BLaER1 (cell line): ENCODE results near the gene SELENOO.

Experiments used
- H3K27ac ChIP-seq: shearing (Covaris generic); formaldehyde crosslinking; 2 replicates; pipeline ENCODE4 v1.8.1; 2022
- H3K27me3 ChIP-seq: shearing (Covaris generic); formaldehyde crosslinking; 2 replicates; pipeline ENCODE4 v1.8.1; 2022
- H3K36me3 ChIP-seq: shearing (Covaris generic); formaldehyde crosslinking; 2 replicates; pipeline ENCODE4 v1.8.1; 2022
- H3K4me1 ChIP-seq: shearing (Covaris generic); formaldehyde crosslinking; 2 replicates; pipeline ENCODE4 v1.8.1; 2022
- H3K4me2 ChIP-seq: shearing (Covaris generic); formaldehyde crosslinking; 2 replicates; pipeline ENCODE4 v1.8.1; 2022
- H3K4me3 ChIP-seq: shearing (Covaris generic); formaldehyde crosslinking; 2 replicates; pipeline ENCODE4 v1.8.1; 2022
- H3K9ac ChIP-seq: shearing (Covaris generic); formaldehyde crosslinking; 2 replicates; pipeline ENCODE4 v1.8.1; 2022
- H3K9me3 ChIP-seq: shearing (Covaris generic); formaldehyde crosslinking; 2 replicates; pipeline ENCODE4 v1.8.1; 2022
- H4K20me1 ChIP-seq: shearing (Covaris generic); formaldehyde crosslinking; 2 replicates; pipeline ENCODE4 v1.8.1; 2022
- Cebpa-rat ChIP-seq: shearing (Covaris generic); IDR thresholded peaks from 2 replicates; pipeline ENCODE4 v1.8.1; 2022

The SELENOO gene

GRCh38 chr22:50246242-50247175 lies 45.7 kb downstream of the SELENOO start:
- no peaks in the 10 kb centered on the region for H3K27me3 ChIP-seq
- peak overlapping the region; percentile 91; the same call in 1 of the 2 replicates for H3K4me3 ChIP-seq
- peaks cover 70% of the 10 kb centered on the region for H3K4me1 ChIP-seq
- no peak for TF ChIP-seq Cebpa-rat
- H3K9me3 ChIP-seq, result no peaks in the 10 kb centered on the region
- H3K36me3 ChIP-seq, result peaks cover 30% of the 10 kb centered on the region
- peak overlapping the region; percentile 98 for H3K4me2 ChIP-seq
- peaks cover 74% of the 10 kb centered on the region for H4K20me1 ChIP-seq
- no peak overlapping the region for H3K27ac ChIP-seq
- H3K9ac ChIP-seq, result peak overlapping the region; percentile 93; the same call in 1 of the 2 replicates

GRCh38 chr22:50247748-50248147 lies 46.9 kb downstream of the SELENOO start:
- Histone ChIP-seq H3K4me3 (no peak overlapping the region), H4K20me1 (peaks cover 74% of the 10 kb centered on the region), H3K4me1 (peaks cover 70% of the 10 kb centered on the region), H3K27me3 (no peaks in the 10 kb centered on the region), H3K27ac (no peak overlapping the region), H3K9me3 (no peaks in the 10 kb centered on the region), H3K9ac (peak overlapping the region; percentile 19; the same call in 1 of the 2 replicates), H3K36me3 (peaks cover 34% of the 10 kb centered on the region), H3K4me2 (peak overlapping the region; percentile 54)
- no peak for TF ChIP-seq Cebpa-rat

GRCh38 chr22:50248196-50249081 lies 47.6 kb downstream of the SELENOO start:
- H3K4me2 ChIP-seq, result peak overlapping the region; percentile 54
- no peak for TF ChIP-seq Cebpa-rat
- H3K9ac ChIP-seq, result peak overlapping the region; percentile 19; the same call in 1 of the 2 replicates
- H3K36me3 ChIP-seq, result peaks cover 40% of the 10 kb centered on the region
- H3K27me3 ChIP-seq, result no peaks in the 10 kb centered on the region
- H3K4me1 ChIP-seq, result peaks cover 63% of the 10 kb centered on the region
- peaks cover 71% of the 10 kb centered on the region for H4K20me1 ChIP-seq
- no peak overlapping the region for H3K4me3 ChIP-seq
- H3K27ac ChIP-seq, result 0 out of 2 replicates have a peak overlapping the region, but pooled peaks have one; percentile 2
- H3K9me3 ChIP-seq, result no peaks in the 10 kb centered on the region

GRCh38 chr22:50249341-50250248 lies 48.8 kb downstream of the SELENOO start:
- peaks cover 52% of the 10 kb centered on the region for H3K36me3 ChIP-seq
- peak overlapping the region; percentile 76 for H3K4me3 ChIP-seq
- peaks cover 56% of the 10 kb centered on the region for H3K4me1 ChIP-seq
- peaks cover 68% of the 10 kb centered on the region for H4K20me1 ChIP-seq
- H3K27ac ChIP-seq, result no peak overlapping the region
- peak overlapping the region; percentile 85 for H3K4me2 ChIP-seq
- no peak for TF ChIP-seq Cebpa-rat
- no peaks in the 10 kb centered on the region for H3K27me3 ChIP-seq
- H3K9ac ChIP-seq, result peak overlapping the region; percentile 81
- no peaks in the 10 kb centered on the region for H3K9me3 ChIP-seq

GRCh38 chr22:50250249-50250554 lies 49.4 kb downstream of the SELENOO start:
- peak overlapping the region; percentile 85 for H3K4me2 ChIP-seq
- peak overlapping the region; percentile 76 for H3K4me3 ChIP-seq
- no peak for TF ChIP-seq Cebpa-rat
- H3K27me3 ChIP-seq, result no peaks in the 10 kb centered on the region
- H3K27ac ChIP-seq, result peak overlapping the region; percentile 84
- no peaks in the 10 kb centered on the region for H3K9me3 ChIP-seq
- H3K4me1 ChIP-seq, result peaks cover 56% of the 10 kb centered on the region
- peaks cover 58% of the 10 kb centered on the region for H3K36me3 ChIP-seq
- H4K20me1 ChIP-seq, result peaks cover 72% of the 10 kb centered on the region
- peak overlapping the region; percentile 81 for H3K9ac ChIP-seq

GRCh38 chr22:50250555-50251476 lies 50.0 kb downstream of the SELENOO start, which contains the start of gene HDAC10:
TSS of gene HDAC10 (minus strand) at chr22:50251265. CDS start at chr22:50251032, 233 bp downstream.
- Histone ChIP-seq H3K4me1 (peaks cover 51% of the 10 kb centered on the region), H3K4me3 (peak within 1 kb of the TSS; percentile 76), H4K20me1 (peaks cover 67% of the 10 kb centered on the region), H3K27ac (peak within 1 kb of the TSS; percentile 84), H3K9me3 (no peaks in the 10 kb centered on the region), H3K9ac (peak within 1 kb of the TSS; percentile 81), H3K27me3 (no peaks in the 10 kb centered on the region), H3K4me2 (peak within 1 kb of the TSS; percentile 85), H3K36me3 (peaks cover 63% of the 10 kb centered on the region)
- no peak for TF ChIP-seq Cebpa-rat

- peak overlapping the region; percentile 84 for H3K27ac ChIP-seq
- peak overlapping the region; percentile 81 for H3K9ac ChIP-seq
- peaks cover 46% of the 10 kb centered on the region for H3K4me1 ChIP-seq
Observed at GRCh38 chr22:50251477-50252081, 50.8 kb downstream of the SELENOO start.

More at GRCh38 chr22:50251477-50252081, 50.8 kb downstream of the SELENOO start:
- Histone ChIP-seq H3K36me3 (peaks cover 63% of the 10 kb centered on the region), H3K4me3 (peak overlapping the region; percentile 76), H3K9me3 (no peaks in the 10 kb centered on the region), H3K4me2 (peak overlapping the region; percentile 85), H4K20me1 (peaks cover 67% of the 10 kb centered on the region), H3K27me3 (no peaks in the 10 kb centered on the region)
- no peak for TF ChIP-seq Cebpa-rat
